Spleen (tissue), 7 donors: ENCODE results near the gene DAZAP2.

Experiments
- CTCF ChIP-seq, 11 experiments: fragments of 200-600 bp in 7 of 11; fragments of 450-650 bp in 4 of 11; sonication (generic) in 4 of 11; IDR thresholded peaks in 8 of 11; conservative IDR thresholded peaks in 3 of 11; 1 replicate in 7 of 11; 2 replicates in 4 of 11; pipeline versions ENCODE4 v1.4.0 to v1.8.0; 2016 to 2021; ENCODE audit warnings: antibody characterized with exemption in 11 of 11, inconsistent platforms in 4 of 11, mild to moderate bottlenecking in 1 of 11
- POLR2A ChIP-seq, 3 donors: fragments of 450-650 bp; IDR thresholded peaks; one replicate each; pipeline ENCODE4 v1.5.1; 2017; ENCODE audit warnings: antibody characterized with exemption in 3 of 3, mild to moderate bottlenecking in 1 of 3
- POLR2AphosphoS5 ChIP-seq, 3 donors: sonication (generic); formaldehyde crosslinking; IDR thresholded peaks; one replicate each; pipeline ENCODE4 v1.5.1; 2017; ENCODE audit warnings: antibody characterized with exemption in 3 of 3
- donor health status: DM: no; HTN: no; CAD: no; lungs with moderate emphysema.
- donor health status: DM: no; HTN: no; CAD: no.
- donor health status: DM: no; HTN: no; CAD: no.

GRCh38 chr12:51238037-51238509, 553 bp upstream of the DAZAP2 start:
- TF ChIP-seq POLR2A (IDR thresholded peaks at IDR 0.05): no peak
- no peak for TF ChIP-seq CTCF (IDR thresholded peaks at IDR 0.05 in 8 of 11, conservative IDR thresholded peaks at IDR 0.05 in 3 of 11)
- TF ChIP-seq POLR2AphosphoS5 (IDR thresholded peaks at IDR 0.05): no peak
